Stomach smooth muscle (tissue), 2 donors: ENCODE results near the gene CD99.

Experiments used
- H3K27ac ChIP-seq: one replicate; pipeline ENCODE4 v1.7.0; 2013; ENCODE audit warnings: mild to moderate bottlenecking, low read length, inconsistent platforms
- H3K27me3 ChIP-seq, 2 donors: one replicate each; pipeline ENCODE4 v1.7.0; 2013; ENCODE audit warnings: low read length in 2 of 2; ENCODE audit not compliant: insufficient read depth in 2 of 2, control insufficient read depth in 1 of 2
- H3K36me3 ChIP-seq, 2 donors: one replicate each; pipeline ENCODE4 v1.7.0; 2013; ENCODE audit warnings: low read length in 2 of 2; ENCODE audit not compliant: control insufficient read depth in 2 of 2, insufficient read depth in 2 of 2
- H3K4me1 ChIP-seq: one replicate; pipeline ENCODE4 v1.7.0; 2013; ENCODE audit warnings: low read length; ENCODE audit not compliant: control insufficient read depth, insufficient read depth
- H3K4me3 ChIP-seq, 2 donors: one replicate each; pipeline ENCODE4 v1.7.0; 2013; ENCODE audit warnings: low read length in 2 of 2
- H3K9ac ChIP-seq, 2 donors: one replicate each; pipeline ENCODE4 v1.7.0; 2013; ENCODE audit warnings: low read length in 2 of 2, mild to moderate bottlenecking in 1 of 2
- H3K9me3 ChIP-seq, 2 donors: one replicate each; pipeline ENCODE4 v1.7.0; 2013; ENCODE audit warnings: low read length in 2 of 2; ENCODE audit not compliant: control insufficient read depth in 2 of 2
- donor health status: healthy.
- donor health status: Pancreatic carcinoma.

Gene CD99

GRCh38 chrX:2789569-2789968, 98.5 kb downstream of the CD99 start:
- H3K27me3 ChIP-seq, result no peaks in the 10 kb centered on the region
- H3K36me3 ChIP-seq, result no peaks in the 10 kb centered on the region
- H3K9ac ChIP-seq, result no peak overlapping the region
- H3K4me3 ChIP-seq, result no peak overlapping the region
- no peaks in the 10 kb centered on the region for H3K4me1 ChIP-seq
- no peaks in the 10 kb centered on the region for H3K9me3 ChIP-seq
- H3K27ac ChIP-seq, result no peak overlapping the region
